Dermis blood vessel endothelial cell (primary cell): ENCODE measurements around the gene RNF144A. TPM values are rescaled to one million over a fixed set of nuclear protein-coding genes. Genes with fewer than 3 reads are reported as not detected.

ENCODE experiments used
- total RNA-seq: library from RNA; depleted of rRNA; stranded (reverse); fragments of >200 nt; gene quantifications from 2 replicates; pipeline ENCODE4 v1.2.3, GENCODE V29; 2014

Gene RNF144A
- total RNA-seq, 1 donor from 2014 or later: 25.2 TPM

Other genes starting within 250 kb of the RNF144A start
- 0.84 and 1.9 TPM in 2 replicates for gene CMPK2, start 51.5 kb upstream of the RNF144A start, total RNA-seq
- 0.28 and 1.2 TPM in 2 replicates for gene RSAD2, start 39.6 kb upstream of the RNF144A start, total RNA-seq